Measurements from ENCODE around the gene TCP11L2. TPM values are rescaled to one million over a fixed set of nuclear protein-coding genes. Genes with fewer than 3 reads are reported as not detected.

TCP11L2 gene
- total and polyA plus RNA-seq, 2 of the 8 experiments (the other 6 are each of a cell fraction or from before 2014, with no cell fraction given) = 2.1 to 7.1 TPM

DNA sequence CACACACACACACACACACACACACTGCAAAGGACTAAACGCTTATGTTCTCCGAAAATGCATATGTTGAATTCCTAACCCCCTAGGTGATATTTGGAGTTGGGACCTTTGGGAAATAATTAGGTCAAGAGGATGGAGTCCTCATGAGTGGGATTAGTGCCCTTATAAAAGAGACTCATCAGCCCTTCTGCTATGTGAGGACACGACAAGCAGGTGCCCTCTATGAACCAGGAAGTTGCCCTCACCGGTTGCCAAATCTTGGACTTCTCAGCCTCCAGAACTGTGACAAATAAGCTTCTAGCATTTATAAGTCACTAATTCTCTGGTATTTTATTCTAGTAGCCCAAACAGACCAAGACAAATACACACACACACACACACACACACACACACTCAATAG lies 20.7 kb upstream of the TCP11L2 start:
- ChIA-PET CTCF (ENCODE audit: partially characterized antibody) (interaction anchor here (0.7 to 5.7 kb wide), 25 partner anchors 9 to 628 kb away, joined by 3 to 125 read pairs (median 7); no protein-coding TSS in a partner anchor), POLR2A (ENCODE audit: partially characterized antibody) (interaction anchor here (0.9 kb wide), 1 partner anchor 56 kb away, joined by 5 read pairs; no protein-coding TSS in a partner anchor)
- H3K9ac ChIP-seq (replicated peaks in 1 of 4; ENCODE audit: extremely low read depth in 1 of 4, low read depth in 3 of 4, low read length in 3 of 4) = no peak overlapping the region
- no peaks in the 10 kb centered on the region for H3K4me1 ChIP-seq (replicated peaks in 1 of 4; ENCODE audit: control insufficient read depth in 3 of 4, insufficient read depth in 4 of 4, low read length in 3 of 4)
- H3K4me2 ChIP-seq (ENCODE audit: insufficient read depth in 1 of 2, low read depth in 2 of 2, low read length in 2 of 2) = no peak overlapping the region
- H4K8ac ChIP-seq (ENCODE audit: extremely low read depth, insufficient read depth, low read length) = no peak overlapping the region
- 82% methylated on average over 4 of the region's 4 CpGs; no CpG with 5 or more reads in 1 of the 2 experiments for WGBS, 2 experiments (ENCODE audit: extremely low coverage in 1 of 2, insufficient coverage in 1 of 2, insufficient read length in 1 of 2, insufficient replicate concordance in 2 of 2, low coverage in 1 of 2, low lambda C conversion rate in 2 of 2, missing lambda C conversion rate in 1 of 2)
- H3K56ac ChIP-seq (replicated peaks; ENCODE audit: insufficient read length, low read depth, low read length) = no peak overlapping the region
- H3K23ac ChIP-seq (ENCODE audit: insufficient read length) = no peak overlapping the region
- H2BK12ac ChIP-seq (ENCODE audit: low read depth, low read length) = no peak overlapping the region
- no peak overlapping the region for H2AK5ac ChIP-seq (ENCODE audit: low read depth, low read length)
- no peak overlapping the region for H2BK15ac ChIP-seq (ENCODE audit: low read length)
- H2BK20ac ChIP-seq (ENCODE audit: low read length) = no peak overlapping the region
- no peak for TF ChIP-seq SIN3A (conservative IDR thresholded peaks at IDR 0.05 in 1 of 2, IDR thresholded peaks at IDR 0.05 in 1 of 2; ENCODE audit: low read depth in 1 of 2, low read length in 2 of 2)
- no peak for TF ChIP-seq JUND (IDR thresholded peaks at IDR 0.05; ENCODE audit: low read length)
- TF ChIP-seq TAF7 (optimal IDR thresholded peaks at IDR 0.05; ENCODE audit: borderline replicate concordance, low read depth, low read length) = no peak
- no peak for TF ChIP-seq USF2 (IDR thresholded peaks at IDR 0.05; ENCODE audit: low read length)
- H3K27me3 ChIP-seq (replicated peaks in 1 of 4; ENCODE audit: control insufficient read depth in 3 of 4, extremely low read depth in 1 of 4, insufficient read depth in 3 of 4, low read length in 3 of 4) = no peaks in the 10 kb centered on the region
- no peaks in the 10 kb centered on the region for H4K20me1 ChIP-seq (replicated peaks in 1 of 2; ENCODE audit: control insufficient read depth in 1 of 2, insufficient read depth in 2 of 2, low read length in 2 of 2)
- H4K91ac ChIP-seq (replicated peaks; ENCODE audit: insufficient read length, low read length) = no peak overlapping the region
- no peak overlapping the region for H3K4ac ChIP-seq (replicated peaks; ENCODE audit: insufficient read length, low read depth, low read length)
- H2BK5ac ChIP-seq (ENCODE audit: low read depth, low read length) = no peak overlapping the region
- no peaks in the 10 kb centered on the region for H3K79me2 ChIP-seq (ENCODE audit: control insufficient read depth in 1 of 2, insufficient read depth in 2 of 2, low read length in 2 of 2)
- no peak overlapping the region for H3K4me3 ChIP-seq (ENCODE audit: extremely low read depth in 1 of 4, insufficient read depth in 2 of 4, low read depth in 3 of 4, low read length in 4 of 4)
- no peaks in the 10 kb centered on the region for H3K23me2 ChIP-seq (ENCODE audit: low read depth, low read length)
- FAIRE-seq (no peak), DNase-seq (ENCODE audit: low read depth in 1 of 2, low spot score in 2 of 2) (peak in 1 of 2 experiments; percentile 16)
- no peak overlapping the region for H3K18ac ChIP-seq (ENCODE audit: extremely low read depth, low read length)
- H2AFZ ChIP-seq (ENCODE audit: low read length) = no peak overlapping the region
- H3K9me3 ChIP-seq (ENCODE audit: insufficient read depth in 2 of 2, low read depth in 1 of 2, low read length in 1 of 2) = no peaks in the 10 kb centered on the region
- H3K27ac ChIP-seq (ENCODE audit: low read depth, low read length) = no peak overlapping the region
- H3K14ac ChIP-seq (ENCODE audit: insufficient read length) = no peak overlapping the region
- H3K36me3 ChIP-seq (ENCODE audit: control insufficient read depth in 2 of 4, insufficient read depth in 4 of 4, low read length in 3 of 4) = no peaks in the 10 kb centered on the region
- no peak overlapping the region for H4K5ac ChIP-seq (ENCODE audit: insufficient read length, low read depth, low read length)
- H2BK120ac ChIP-seq (replicated peaks; ENCODE audit: low read depth, low read length) = no peak overlapping the region
- H3K79me1 ChIP-seq (ENCODE audit: low read depth, low read length) = no peaks in the 10 kb centered on the region
